KOPT-K1 (cell line): Measurements from ENCODE around the gene NPC2.

Experiments used
- H3K27ac ChIP-seq: fragments of 200-600 bp; sonication (generic); 2 replicates; pipeline ENCODE4 v1.5.1; 2016; ENCODE audit warnings: antibody characterized with exemption, mild to moderate bottlenecking, low read depth, low read length; ENCODE audit not compliant: poor library complexity, severe bottlenecking
- H3K36me3 ChIP-seq: fragments of 200-600 bp; sonication (generic); 2 replicates; pipeline ENCODE4 v1.5.1; 2017; ENCODE audit warnings: antibody characterized with exemption, mild to moderate bottlenecking, low read length, moderate library complexity; ENCODE audit not compliant: insufficient read depth
- H3K9me3 ChIP-seq: fragments of 200-600 bp; sonication (generic); 2 replicates; pipeline ENCODE4 v1.5.1; 2017; ENCODE audit warnings: antibody characterized with exemption, low read length, mild to moderate bottlenecking; ENCODE audit not compliant: insufficient read depth, poor library complexity, severe bottlenecking

Gene NPC2

GRCh38 chr14:74442757-74443156, 50.3 kb downstream of the NPC2 start:
- Histone ChIP-seq H3K27ac (no peak overlapping the region), H3K9me3 (no peaks in the 10 kb centered on the region), H3K36me3 (no peaks in the 10 kb centered on the region)

- no peaks in the 10 kb centered on the region for H3K36me3 ChIP-seq
- no peaks in the 10 kb centered on the region for H3K9me3 ChIP-seq
- H3K27ac ChIP-seq, result no peak overlapping the region
These were observed 52.0 kb downstream of the NPC2 start for GRCh38 chr14:74441113-74441512.

- H3K36me3 ChIP-seq, result no peaks in the 10 kb centered on the region
- no peak overlapping the region for H3K27ac ChIP-seq
- H3K9me3 ChIP-seq, result no peaks in the 10 kb centered on the region
These were observed 54.7 kb downstream of the NPC2 start for GRCh38 chr14:74438351-74438915.

GRCh38 chr14:74437496-74438053, 55.5 kb downstream of the NPC2 start:
- no peak overlapping the region for H3K27ac ChIP-seq
- no peaks in the 10 kb centered on the region for H3K9me3 ChIP-seq
- H3K36me3 ChIP-seq, result no peaks in the 10 kb centered on the region

- Histone ChIP-seq H3K9me3 (no peaks in the 10 kb centered on the region), H3K27ac (no peak overlapping the region), H3K36me3 (no peaks in the 10 kb centered on the region)
These were observed 58.8 kb downstream of the NPC2 start for GRCh38 chr14:74434294-74434693.

GRCh38 chr14:74429991-74430390, 63.1 kb downstream of the NPC2 start:
- no peak overlapping the region for H3K27ac ChIP-seq
- no peaks in the 10 kb centered on the region for H3K36me3 ChIP-seq
- no peaks in the 10 kb centered on the region for H3K9me3 ChIP-seq
